GM12875 (cell line): ENCODE results near the gene ZBTB38.

ENCODE experiments used
- H3K4me3 ChIP-seq: one replicate; pipeline ENCODE4 v1.5.1; 2011; ENCODE audit warnings: low read depth, low read length, control low read depth
- CTCF ChIP-seq: IDR thresholded peaks from 2 replicates; pipeline ENCODE4 v1.5.1; 2011; ENCODE audit warnings: low read depth, mild to moderate bottlenecking, control low read depth, inconsistent platforms, low read length, moderate library complexity, borderline replicate concordance; ENCODE audit not compliant: insufficient read depth

ZBTB38 gene

GRCh38 chr3:141382571-141382970 lies 14.3 kb downstream of the ZBTB38 start:
- H3K4me3 ChIP-seq, result no peak overlapping the region
- TF ChIP-seq CTCF, result no peak

GRCh38 chr3:141383555-141384129 lies 15.3 kb downstream of the ZBTB38 start:
- no peak for TF ChIP-seq CTCF
- peak overlapping the region; percentile 57 for H3K4me3 ChIP-seq

GRCh38 chr3:141384157-141384556 lies 15.9 kb downstream of the ZBTB38 start:
- no peak for TF ChIP-seq CTCF
- H3K4me3 ChIP-seq, result peak overlapping the region; percentile 57

- peak overlapping the region; percentile 57 for H3K4me3 ChIP-seq
- no peak for TF ChIP-seq CTCF
Observed at GRCh38 chr3:141384575-141384974, 16.3 kb downstream of the ZBTB38 start.

GRCh38 chr3:141385406-141386125 lies 17.3 kb downstream of the ZBTB38 start:
- peak overlapping the region; percentile 57 for H3K4me3 ChIP-seq
- no peak for TF ChIP-seq CTCF

GRCh38 chr3:141386126-141386488 lies 17.8 kb downstream of the ZBTB38 start:
- no peak for TF ChIP-seq CTCF
- H3K4me3 ChIP-seq, result peak overlapping the region; percentile 57

GRCh38 chr3:141386611-141387111 lies 18.4 kb downstream of the ZBTB38 start:
- H3K4me3 ChIP-seq, result peak overlapping the region; percentile 57
- no peak for TF ChIP-seq CTCF
